OCI-LY1 (cell line): Measurements from ENCODE around the gene KLHDC4.

Experiments used
- H2AFZ ChIP-seq: fragments of 200-600 bp; sonication (generic), shearing (Covaris generic); 2 replicates; pipeline ENCODE4 v1.6.0; 2014; ENCODE audit warnings: antibody characterized with exemption, mild to moderate bottlenecking, low read length
- H3F3A ChIP-seq: fragments of 200-600 bp; sonication (generic), shearing (Covaris generic); 2 replicates; pipeline ENCODE4 v1.6.0; 2014; ENCODE audit warnings: mild to moderate bottlenecking, antibody characterized with exemption, low read length, moderate library complexity; ENCODE audit not compliant: insufficient read depth
- H3K27ac ChIP-seq: fragments of 200-600 bp; sonication (generic); 2 replicates; pipeline ENCODE4 v1.5.1; 2014; ENCODE audit warnings: low read length, mixed run types, mild to moderate bottlenecking, low read depth; ENCODE audit not compliant: poor library complexity, severe bottlenecking
- H3K27me3 ChIP-seq: fragments of 200-600 bp; sonication (generic); 2 replicates; pipeline ENCODE4 v1.6.0; 2014; ENCODE audit warnings: antibody characterized with exemption, mild to moderate bottlenecking, low read length, moderate library complexity; ENCODE audit not compliant: insufficient read depth
- H3K36me3 ChIP-seq: fragments of 200-600 bp; sonication (generic); 2 replicates; pipeline ENCODE4 v1.6.1; 2014; ENCODE audit warnings: mild to moderate bottlenecking, antibody characterized with exemption, low read length, moderate library complexity, mixed read lengths; ENCODE audit not compliant: insufficient read depth
- H3K4me1 ChIP-seq: fragments of 200-600 bp; sonication (generic); 2 replicates; pipeline ENCODE4 v1.5.1; 2014; ENCODE audit warnings: mild to moderate bottlenecking, low read length, moderate library complexity; ENCODE audit not compliant: insufficient read depth, severe bottlenecking
- H3K4me2 ChIP-seq: fragments of 200-600 bp; sonication (generic), shearing (Covaris generic); 2 replicates; pipeline ENCODE4 v1.6.1; 2014; ENCODE audit warnings: low read length
- H3K4me3 ChIP-seq: fragments of 200-600 bp; sonication (generic); 2 replicates; pipeline ENCODE4 v1.5.1; 2014; ENCODE audit warnings: low read length, low read depth, mild to moderate bottlenecking, mixed read lengths; ENCODE audit not compliant: poor library complexity, severe bottlenecking
- H3K79me2 ChIP-seq: fragments of 200-600 bp; shearing (Covaris generic); 2 replicates; pipeline ENCODE4 v1.6.1; 2016; ENCODE audit warnings: mixed run types, low read length, mixed read lengths; ENCODE audit not compliant: insufficient read depth
- H3K9ac ChIP-seq: fragments of 200-600 bp; sonication (generic), shearing (Covaris generic); 2 replicates; pipeline ENCODE4 v1.6.1; 2014; ENCODE audit warnings: mild to moderate bottlenecking, low read length, mixed read lengths
- H3K9me2 ChIP-seq: fragments of 200-600 bp; sonication (generic), shearing (Covaris generic); 2 replicates; pipeline ENCODE4 v1.6.1; 2014; ENCODE audit warnings: low read depth, mild to moderate bottlenecking, low read length, mixed read lengths
- H3K9me3 ChIP-seq: fragments of 200-600 bp; shearing (Covaris generic); 2 replicates; pipeline ENCODE4 v1.6.1; 2014; ENCODE audit warnings: low read length, mixed read lengths
- H4K20me1 ChIP-seq: fragments of 200-600 bp; sonication (generic), shearing (Covaris generic); 2 replicates; pipeline ENCODE4 v1.6.0; 2016; ENCODE audit warnings: mild to moderate bottlenecking, low read length; ENCODE audit not compliant: insufficient read depth
- CTCF ChIP-seq: fragments of 200-600 bp; sonication (generic), shearing (Covaris generic); IDR thresholded peaks from 2 replicates; pipeline ENCODE4 v1.5.1; 2017; ENCODE audit warnings: mild to moderate bottlenecking, antibody characterized with exemption, low read length, moderate library complexity, mixed read lengths
- EZH2 ChIP-seq: fragments of 200-600 bp; sonication (generic), shearing (Covaris generic); IDR thresholded peaks from 2 replicates; pipeline ENCODE4 v1.8.0; 2017; ENCODE audit warnings: borderline replicate concordance, mixed run types, mild to moderate bottlenecking, antibody characterized with exemption, low read length, moderate library complexity, mixed read lengths

Gene KLHDC4

GRCh38 chr16:87762620-87763019 is 3.2 kb downstream of the KLHDC4 start:
- Histone ChIP-seq H2AFZ (no peak overlapping the region), H4K20me1 (no peaks in the 10 kb centered on the region), H3K4me2 (peak overlapping the region; percentile 52), H3F3A (no peaks in the 10 kb centered on the region), H3K4me3 (peak overlapping the region; percentile 34), H3K36me3 (peaks cover 61% of the 10 kb centered on the region), H3K79me2 (peaks cover 49% of the 10 kb centered on the region), H3K27me3 (no peaks in the 10 kb centered on the region), H3K4me1 (peaks cover 47% of the 10 kb centered on the region), H3K9ac (peak overlapping the region; percentile 32; the same call in 1 of the 2 replicates), H3K9me2 (no peaks in the 10 kb centered on the region), H3K9me3 (no peaks in the 10 kb centered on the region), H3K27ac (peak overlapping the region; percentile 85)
- TF ChIP-seq CTCF: no peak
- TF ChIP-seq EZH2: no peak

GRCh38 chr16:87762071-87762571 is 3.7 kb downstream of the KLHDC4 start:
- TF ChIP-seq CTCF: no peak
- TF ChIP-seq EZH2: no peak
- no peaks in the 10 kb centered on the region for H3K9me3 ChIP-seq
- H3K4me1 ChIP-seq: peaks cover 47% of the 10 kb centered on the region
- peaks cover 49% of the 10 kb centered on the region for H3K79me2 ChIP-seq
- peak overlapping the region; percentile 85 for H3K27ac ChIP-seq
- no peaks in the 10 kb centered on the region for H3K27me3 ChIP-seq
- H3K4me2 ChIP-seq: peak overlapping the region; percentile 52
- H3K4me3 ChIP-seq: peak overlapping the region; percentile 34
- peaks cover 66% of the 10 kb centered on the region for H3K36me3 ChIP-seq
- no peaks in the 10 kb centered on the region for H3F3A ChIP-seq
- no peak overlapping the region for H2AFZ ChIP-seq
- H3K9ac ChIP-seq: peak overlapping the region; percentile 35; the same call in 1 of the 2 replicates
- no peaks in the 10 kb centered on the region for H4K20me1 ChIP-seq
- H3K9me2 ChIP-seq: no peaks in the 10 kb centered on the region

DNA sequence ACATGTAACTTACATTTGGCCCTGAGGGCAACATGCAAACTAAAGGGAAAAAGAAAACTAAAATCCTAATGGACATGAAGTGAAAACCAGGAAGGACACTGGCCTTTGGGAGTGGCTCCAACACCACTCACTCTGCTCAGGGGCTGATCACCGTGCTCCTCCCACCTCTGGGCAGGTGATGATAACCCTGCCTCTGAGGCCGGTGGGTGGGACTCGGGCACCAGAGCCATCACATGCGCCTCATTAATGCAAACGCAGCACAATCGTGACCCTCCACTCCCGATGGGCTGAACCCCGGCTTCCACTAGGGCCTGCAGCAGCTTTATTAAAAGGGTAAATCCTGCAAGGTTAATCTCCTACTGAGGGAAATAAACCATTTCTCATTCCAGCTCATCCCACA is 4.7 kb downstream of the KLHDC4 start:
- H3K36me3 ChIP-seq: peaks cover 77% of the 10 kb centered on the region
- H3K4me1 ChIP-seq: peaks cover 39% of the 10 kb centered on the region
- no peak overlapping the region for H3K4me2 ChIP-seq
- H3F3A ChIP-seq: no peaks in the 10 kb centered on the region
- no peak overlapping the region for H3K4me3 ChIP-seq
- no peak overlapping the region for H3K9ac ChIP-seq
- H3K27me3 ChIP-seq: no peaks in the 10 kb centered on the region
- H3K27ac ChIP-seq: no peak overlapping the region
- TF ChIP-seq CTCF: no peak
- no peak for TF ChIP-seq EZH2
- H3K79me2 ChIP-seq: peaks cover 49% of the 10 kb centered on the region
- no peaks in the 10 kb centered on the region for H3K9me3 ChIP-seq
- no peak overlapping the region for H2AFZ ChIP-seq
- no peaks in the 10 kb centered on the region for H3K9me2 ChIP-seq
- no peaks in the 10 kb centered on the region for H4K20me1 ChIP-seq
